Lower lobe of right lung (tissue), 2 donors: ENCODE measurements around the gene PPP1R2. TPM values are rescaled to one million over a fixed set of nuclear protein-coding genes. Genes with fewer than 3 reads are reported as not detected.
"Not testable (repeated sequence)": the region's sequence is repeated elsewhere in the genome, so short reads cannot be mapped to it uniquely, and the experiment has no call there.

ENCODE experiments used
- ATAC-seq, 2 donors: fragments of 200-7000 bp; cut with Tn5 transposase; one replicate each; pipeline ENCODE4 v1.9.1; 2020 to 2022; ENCODE audit warnings: mild to moderate bottlenecking in 2 of 2, moderate library complexity in 2 of 2
- DNase-seq: peaks from one replicate; pipeline ENCODE4 v3.0.0-alpha.2; 2020
- H3K27ac ChIP-seq: fragments of 200-600 bp; one replicate; pipeline ENCODE4 v1.8.0; 2022
- H3K27me3 ChIP-seq: fragments of 200-600 bp; one replicate; pipeline ENCODE4 v1.8.0; 2022; ENCODE audit warnings: low read depth
- H3K36me3 ChIP-seq: fragments of 200-600 bp; one replicate; pipeline ENCODE4 v1.8.0; 2022; ENCODE audit warnings: mild to moderate bottlenecking
- H3K4me1 ChIP-seq: fragments of 200-600 bp; one replicate; pipeline ENCODE4 v1.8.0; 2022
- H3K4me3 ChIP-seq: fragments of 200-600 bp; one replicate; pipeline ENCODE4 v1.8.0; 2022; ENCODE audit warnings: mild to moderate bottlenecking
- H3K9me3 ChIP-seq: fragments of 200-600 bp; one replicate; pipeline ENCODE4 v1.8.0; 2022
- CTCF ChIP-seq: fragments of 200-600 bp; IDR thresholded peaks from one replicate; pipeline ENCODE4 v1.8.0; 2022; ENCODE audit warnings: antibody characterized with exemption, mild to moderate bottlenecking
- intact Hi-C: fragments of 100-400 bp; cut with DNase I; formaldehyde crosslinking; loops from one replicate; pipeline ENCODE4 v1.11.0; 2022
- total RNA-seq: library from RNA; stranded (reverse); fragmentation: NEBNext Ultra II Directional; extraction: Animal tissue kit (Norgen Biotek cat#: 25700); gene quantifications from one replicate; pipeline ENCODE4 v1.2.1, GENCODE V29; 2021
- donor health status: DM: no; HTN: yes; CAD: no; lungs with severe emphysema.

The PPP1R2 gene
- total RNA-seq, 1 donor from 2014 or later = 51.8 TPM

- no peaks in the 10 kb centered on the region for H3K9me3 ChIP-seq
- TF ChIP-seq CTCF = no peak
- DNase-seq = no peak
- no peaks in the 10 kb centered on the region for H3K4me1 ChIP-seq
- no peak overlapping the region for H3K27ac ChIP-seq
- peaks cover 75% of the 10 kb centered on the region for H3K36me3 ChIP-seq
- H3K4me3 ChIP-seq = no peak overlapping the region
- H3K27me3 ChIP-seq = no peaks in the 10 kb centered on the region
- no peak for ATAC-seq
- intact Hi-C loops = no loop called here
Measured at GRCh38 chr3:195517030-195517429, 26.1 kb downstream of the PPP1R2 start.

- H3K4me1 ChIP-seq, DNase-seq, H3K27ac ChIP-seq, ATAC-seq, intact Hi-C loops, H3K9me3 ChIP-seq, H3K4me3 ChIP-seq, H3K27me3 ChIP-seq: not testable (repeated sequence)
- peaks cover 76% of the 10 kb centered on the region for H3K36me3 ChIP-seq
Measured at GRCh38 chr3:195514610-195515235, 28.4 kb downstream of the PPP1R2 start.

GRCh38 chr3:195512798-195513345 lies 30.3 kb downstream of the PPP1R2 start:
- intact Hi-C loops = no loop called here
- DNase-seq (no peak), ATAC-seq (no peak)
- Histone ChIP-seq H3K9me3 (no peaks in the 10 kb centered on the region), H3K4me1 (peaks cover 4% of the 10 kb centered on the region), H3K4me3 (no peak overlapping the region), H3K27ac (no peak overlapping the region), H3K36me3 (peaks cover 62% of the 10 kb centered on the region), H3K27me3 (no peaks in the 10 kb centered on the region)
- TF ChIP-seq CTCF = no peak

- ATAC-seq = no peak
- Histone ChIP-seq H3K36me3 (peaks cover 44% of the 10 kb centered on the region), H3K4me1 (peaks cover 4% of the 10 kb centered on the region), H3K27me3 (no peaks in the 10 kb centered on the region), H3K4me3 (no peak overlapping the region), H3K27ac (no peak overlapping the region), H3K9me3 (no peaks in the 10 kb centered on the region)
- intact Hi-C loops = no loop called here
- TF ChIP-seq CTCF = no peak
- DNase-seq = no peak
Measured at GRCh38 chr3:195511136-195511535, 32.0 kb downstream of the PPP1R2 start.

- intact Hi-C loops = no loop called here
- TF ChIP-seq CTCF = no peak
Measured at GRCh38 chr3:195508185-195508584, 34.9 kb downstream of the PPP1R2 start.

GRCh38 chr3:195475614-195476013 lies 67.5 kb downstream of the PPP1R2 start:
- TF ChIP-seq CTCF = no peak
- no peak for ATAC-seq
- intact Hi-C loops = no loop called here

More at GRCh38 chr3:195508185-195508584, 34.9 kb downstream of the PPP1R2 start:
- ATAC-seq (no peak), DNase-seq (no peak)
- no peaks in the 10 kb centered on the region for H3K9me3 ChIP-seq
- H3K4me1 ChIP-seq = peaks cover 4% of the 10 kb centered on the region
- peaks cover 15% of the 10 kb centered on the region for H3K36me3 ChIP-seq
- no peaks in the 10 kb centered on the region for H3K27me3 ChIP-seq
- H3K27ac ChIP-seq = no peak overlapping the region
- H3K4me3 ChIP-seq = no peak overlapping the region

GRCh38 chr3:195475116-195475515 lies 68.0 kb downstream of the PPP1R2 start:
- H3K4me1 ChIP-seq, ATAC-seq, H3K9me3 ChIP-seq, H3K36me3 ChIP-seq, H3K4me3 ChIP-seq, intact Hi-C loops, H3K27me3 ChIP-seq, DNase-seq, H3K27ac ChIP-seq: not testable (repeated sequence)

More at GRCh38 chr3:195475614-195476013, 67.5 kb downstream of the PPP1R2 start:
- Histone ChIP-seq H3K27ac (no peak overlapping the region), H3K27me3 (no peaks in the 10 kb centered on the region), H3K4me1 (no peaks in the 10 kb centered on the region), H3K36me3 (no peaks in the 10 kb centered on the region), H3K4me3 (no peak overlapping the region), H3K9me3 (no peaks in the 10 kb centered on the region)
- DNase-seq = no peak
